Cardiac fibroblast (primary cell): ENCODE measurements around the gene STEAP1B.

Experiments
- DNase-seq, 2 donors: peaks; one replicate each; pipeline versions ENCODE4 v3.0.0 to v3.0.0-alpha.2; 2010; ENCODE audit warnings: low read depth in 2 of 2
- H3K4me3 ChIP-seq, 2 donors: replicated peaks in 1 of 2; 1 replicate in 1 of 2; 2 replicates in 1 of 2; pipeline ENCODE4 v1.5.1; 2011; ENCODE audit warnings: low read depth in 2 of 2, low read length in 2 of 2, mild to moderate bottlenecking in 2 of 2, moderate library complexity in 1 of 2
- CTCF ChIP-seq: IDR thresholded peaks from one replicate; pipeline ENCODE4 v1.5.1; 2011; ENCODE audit warnings: low read depth, mild to moderate bottlenecking, low read length, inconsistent platforms

Gene STEAP1B

GRCh38 chr7:22487978-22488642 is 11.9 kb downstream of the STEAP1B start:
- H3K4me3 ChIP-seq: no peak overlapping the region
- no peak for DNase-seq
- TF ChIP-seq CTCF: no peak

GRCh38 chr7:22486597-22486996 is 13.4 kb downstream of the STEAP1B start:
- DNase-seq: no peak
- H3K4me3 ChIP-seq: no peak overlapping the region
- TF ChIP-seq CTCF: no peak

DNA sequence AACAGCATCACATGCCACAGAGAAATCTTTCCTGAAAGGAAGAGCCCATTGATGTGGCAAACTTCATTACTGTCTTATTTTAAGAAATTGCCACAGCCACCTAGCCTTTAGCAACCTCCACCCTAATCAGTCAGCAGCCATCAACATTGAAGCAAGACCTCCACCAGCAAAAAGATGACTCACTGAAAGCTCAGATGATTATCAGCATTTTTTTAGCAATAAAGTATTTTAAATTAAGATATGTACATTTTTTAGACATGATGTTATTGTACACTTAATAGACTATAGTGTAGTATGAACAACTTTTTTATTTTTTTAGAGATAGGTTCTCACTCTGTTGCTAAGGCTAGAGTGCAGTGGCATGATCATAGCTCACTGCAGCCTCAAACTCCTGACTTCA is 14.8 kb downstream of the STEAP1B start:
- H3K4me3 ChIP-seq: no peak overlapping the region
- no peak for DNase-seq
- no peak for TF ChIP-seq CTCF

DNA sequence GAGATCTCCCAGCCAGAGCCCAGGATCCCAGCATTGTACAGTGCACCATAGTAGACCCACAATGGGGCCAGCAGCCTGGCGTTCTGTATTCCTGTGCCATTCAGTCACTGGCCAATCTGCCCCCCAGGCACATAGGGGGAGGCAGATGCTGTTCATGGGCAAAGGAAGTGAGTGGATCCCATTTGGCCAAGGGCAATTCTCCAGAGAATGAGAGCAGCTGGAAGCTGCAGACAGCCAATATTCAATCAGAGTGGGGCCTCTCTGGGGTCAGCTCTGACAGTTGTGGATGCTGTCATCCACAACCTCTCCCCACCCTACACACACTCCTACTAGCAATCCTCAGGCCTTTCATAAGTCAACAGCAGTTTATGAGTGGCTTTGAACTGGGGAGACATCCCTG is 17.5 kb downstream of the STEAP1B start:
- H3K4me3 ChIP-seq: no peak overlapping the region
- TF ChIP-seq CTCF: no peak
- no peak for DNase-seq

- TF ChIP-seq CTCF: no peak
- peak; percentile 8 to 16 for DNase-seq
- no peak overlapping the region for H3K4me3 ChIP-seq
Measured at GRCh38 chr7:22481726-22482125, 18.3 kb downstream of the STEAP1B start.

- no peak overlapping the region for H3K4me3 ChIP-seq
- DNase-seq: no peak
- TF ChIP-seq CTCF: no peak
Measured at GRCh38 chr7:22480523-22481075, 19.4 kb downstream of the STEAP1B start.
